CD4-positive, alpha-beta T cell treated with Interleukin-17A for 1 hour (primary cell): ENCODE data around the gene NOTO.
A peak's percentile ranks its signal among the peaks of the same experiment; 100 is the strongest.
"Not testable (repeated sequence)": the region's sequence is repeated elsewhere in the genome, so short reads cannot be mapped to it uniquely, and the experiment has no call there.

ENCODE experiments used
- DNase-seq: peaks from one replicate; pipeline ENCODE4 v3.0.0-alpha.2; 2020

NOTO gene, protein sequence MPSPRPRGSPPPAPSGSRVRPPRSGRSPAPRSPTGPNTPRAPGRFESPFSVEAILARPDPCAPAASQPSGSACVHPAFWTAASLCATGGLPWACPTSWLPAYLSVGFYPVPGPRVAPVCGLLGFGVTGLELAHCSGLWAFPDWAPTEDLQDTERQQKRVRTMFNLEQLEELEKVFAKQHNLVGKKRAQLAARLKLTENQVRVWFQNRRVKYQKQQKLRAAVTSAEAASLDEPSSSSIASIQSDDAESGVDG

DNA sequence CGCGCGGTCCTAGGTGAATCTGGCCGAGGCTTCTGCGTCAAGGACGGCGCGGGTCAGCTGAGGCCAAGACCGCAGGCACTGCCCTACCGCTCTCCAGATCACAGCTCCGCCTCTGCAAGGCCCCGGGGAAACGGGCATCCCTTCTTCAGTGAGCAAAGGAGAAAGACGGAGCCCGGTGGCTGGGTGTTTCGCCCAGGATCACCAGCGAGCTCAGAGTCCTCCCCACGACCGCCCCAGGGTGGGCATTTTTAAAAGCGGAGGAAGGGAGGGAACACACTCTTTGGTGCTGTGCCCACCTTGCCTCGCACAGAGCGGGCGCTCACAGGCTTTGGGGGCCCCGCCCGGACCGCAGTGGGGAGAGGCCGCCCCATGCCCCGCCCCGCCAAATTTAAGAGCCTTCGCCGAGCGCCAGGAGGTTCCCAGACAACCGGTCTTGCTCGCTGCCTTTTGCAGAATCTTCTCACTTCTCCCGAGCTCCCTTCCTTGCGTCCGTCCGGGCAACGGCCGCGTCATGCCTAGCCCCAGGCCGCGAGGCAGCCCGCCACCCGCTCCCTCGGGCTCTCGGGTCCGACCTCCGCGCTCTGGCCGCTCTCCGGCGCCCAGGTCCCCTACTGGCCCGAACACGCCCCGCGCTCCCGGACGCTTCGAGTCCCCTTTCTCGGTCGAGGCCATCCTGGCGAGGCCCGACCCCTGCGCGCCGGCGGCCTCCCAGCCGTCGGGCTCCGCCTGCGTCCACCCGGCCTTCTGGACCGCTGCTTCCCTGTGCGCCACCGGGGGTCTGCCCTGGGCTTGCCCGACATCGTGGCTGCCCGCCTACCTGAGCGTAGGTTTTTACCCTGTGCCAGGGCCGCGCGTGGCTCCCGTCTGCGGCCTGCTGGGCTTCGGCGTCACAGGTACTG is at the start of gene NOTO:
Gene NOTO, plus strand, starts transcription at position 419 of the 899 bp plus-strand sequence. Its CDS starts 93 bp downstream, at position 512.
- no peak for DNase-seq

DNA sequence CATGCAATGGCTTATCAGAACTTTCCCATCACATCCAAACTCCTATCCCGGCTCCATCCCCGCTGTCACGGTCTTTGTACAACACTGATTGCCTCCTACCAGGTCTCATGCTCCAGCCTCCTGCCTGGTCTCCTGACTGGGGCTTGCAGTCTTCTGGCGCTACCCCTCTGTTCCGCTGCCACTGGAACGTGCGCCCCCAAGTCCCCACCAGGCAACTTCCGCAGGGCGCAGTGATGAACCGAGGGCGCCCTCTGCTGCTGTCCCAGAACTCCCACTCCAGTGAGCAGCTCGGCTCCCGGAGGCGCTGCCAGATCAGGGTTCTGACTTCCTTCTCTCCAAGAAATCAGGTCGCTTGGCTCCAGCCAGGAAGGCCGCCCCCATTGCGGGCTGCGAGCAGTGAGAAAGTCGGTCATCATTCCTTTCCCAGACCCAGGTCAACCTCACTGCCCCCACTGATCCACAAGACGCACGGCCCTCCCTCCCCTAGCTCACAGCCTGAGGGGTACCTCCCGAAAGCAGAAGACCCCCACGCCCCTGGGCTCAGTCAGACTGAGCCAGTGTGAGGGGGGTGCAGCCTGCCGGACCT is 45.7 kb upstream of the NOTO start:
- peak; percentile 38 for DNase-seq

- DNase-seq = no peak
Measured at GRCh38 chr2:73162856-73163391, 39.5 kb upstream of the NOTO start.

DNA sequence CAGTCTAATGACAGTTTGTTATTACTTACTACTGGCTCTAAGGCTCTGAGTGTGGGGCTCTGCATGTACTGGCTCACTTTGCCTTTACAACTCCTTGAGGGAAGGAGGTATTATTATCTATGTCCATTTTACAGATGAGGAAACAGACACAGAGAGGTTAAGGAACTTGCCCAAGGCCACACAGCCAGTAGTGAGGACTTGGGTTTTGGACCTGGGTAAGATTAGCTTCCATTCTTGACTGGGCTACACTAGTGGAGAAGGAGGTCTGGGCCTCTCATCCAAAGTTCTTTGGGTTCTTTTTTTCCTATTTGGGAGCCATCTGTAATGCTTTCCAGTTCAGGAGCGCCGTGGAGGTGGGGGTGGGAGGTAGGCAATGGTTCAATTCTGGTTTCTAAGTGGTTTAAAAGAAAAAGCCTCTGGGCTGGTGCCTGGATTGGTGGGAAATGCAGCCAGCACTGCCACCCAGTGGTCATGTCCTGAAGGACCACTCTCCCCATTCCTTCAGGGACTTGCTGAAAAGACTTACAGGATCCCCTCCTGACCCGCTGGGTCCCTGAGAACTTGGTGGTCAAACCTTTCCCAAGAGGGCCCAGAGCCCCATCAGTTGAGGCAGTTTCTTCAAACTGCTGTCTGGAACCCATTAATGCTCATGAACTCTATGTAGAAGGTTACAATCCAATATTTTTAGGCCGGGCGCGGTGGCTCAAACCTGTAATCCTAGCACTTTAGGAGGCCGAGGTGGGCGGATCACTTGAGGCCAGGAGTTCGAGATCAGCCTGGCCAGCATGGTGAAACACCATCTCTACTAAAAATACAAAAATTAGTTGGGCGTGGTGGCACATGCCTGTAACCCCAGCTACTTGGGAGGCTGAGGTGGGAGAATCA is 38.6 kb upstream of the NOTO start:
- DNase-seq = peak; percentile 70

DNA sequence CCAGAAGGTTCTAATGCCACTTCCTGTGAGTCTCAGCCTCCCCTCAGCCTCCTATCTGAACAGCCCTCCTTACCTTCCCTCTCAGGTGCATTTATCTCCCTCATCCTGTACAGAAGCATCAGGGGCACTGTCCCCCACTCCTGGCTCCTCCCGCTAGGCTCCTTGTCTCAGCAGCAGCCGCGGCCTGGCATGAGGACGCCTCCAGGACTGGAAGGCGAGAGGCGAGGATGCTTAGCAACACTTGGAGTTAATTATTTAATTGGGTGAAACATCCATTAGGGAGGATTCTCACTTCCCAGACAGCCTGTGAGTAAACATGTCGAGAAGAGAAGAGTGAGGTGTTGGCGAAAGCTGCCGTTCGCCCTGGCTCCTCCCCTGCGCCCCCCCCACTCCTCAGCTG is 36.4 kb upstream of the NOTO start:
- DNase-seq = not testable (repeated sequence)

GRCh38 chr2:73166813-73167212 is 35.6 kb upstream of the NOTO start:
- DNase-seq = not testable (repeated sequence)

DNA sequence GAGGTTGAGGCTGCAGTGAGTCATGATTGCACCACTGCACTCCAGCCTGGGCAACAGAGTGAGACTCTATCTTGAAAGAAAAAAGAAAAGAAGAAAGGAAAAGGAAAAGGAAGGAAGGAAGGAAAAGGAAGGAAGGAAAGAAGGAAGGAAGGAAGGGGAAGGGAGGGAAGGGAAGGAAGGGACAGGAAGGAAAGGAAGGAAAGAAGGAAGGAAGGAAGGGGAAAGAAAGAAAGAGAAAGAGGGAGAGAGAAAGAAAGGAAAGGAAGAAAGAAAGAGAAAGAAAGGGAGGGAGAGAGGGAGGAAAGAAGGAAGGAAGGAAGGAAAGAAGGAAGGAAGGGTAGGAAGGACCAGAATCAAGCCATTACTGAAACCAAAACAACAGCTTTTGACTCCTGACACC is 34.0 kb upstream of the NOTO start:
- DNase-seq = not testable (repeated sequence)

GRCh38 chr2:73170341-73170740 is 32.0 kb upstream of the NOTO start:
- not testable (repeated sequence) for DNase-seq

GRCh38 chr2:73172963-73173362 is 29.4 kb upstream of the NOTO start:
- no peak for DNase-seq

DNA sequence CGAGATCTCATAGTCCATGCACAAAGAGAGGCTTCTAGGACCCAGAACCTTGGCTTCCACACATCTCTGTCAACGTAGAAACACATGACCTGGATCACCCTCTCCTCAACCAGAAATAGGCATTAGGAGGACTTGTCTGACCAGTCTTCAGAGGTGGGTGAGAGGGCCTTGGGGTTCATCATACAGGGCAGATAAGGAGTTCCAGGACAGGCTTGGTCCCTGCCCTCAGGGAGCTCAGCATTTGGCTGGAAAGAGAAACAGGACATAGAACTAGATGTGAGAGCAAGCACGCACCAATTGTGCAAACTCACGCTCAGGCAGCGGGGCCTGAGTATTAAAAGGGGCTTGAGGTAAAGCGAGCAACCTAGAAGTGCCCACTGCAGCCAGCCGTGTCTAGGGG is 28.6 kb upstream of the NOTO start:
- DNase-seq = no peak

- DNase-seq = no peak
Measured at GRCh38 chr2:73174244-73174643, 28.1 kb upstream of the NOTO start.

DNA sequence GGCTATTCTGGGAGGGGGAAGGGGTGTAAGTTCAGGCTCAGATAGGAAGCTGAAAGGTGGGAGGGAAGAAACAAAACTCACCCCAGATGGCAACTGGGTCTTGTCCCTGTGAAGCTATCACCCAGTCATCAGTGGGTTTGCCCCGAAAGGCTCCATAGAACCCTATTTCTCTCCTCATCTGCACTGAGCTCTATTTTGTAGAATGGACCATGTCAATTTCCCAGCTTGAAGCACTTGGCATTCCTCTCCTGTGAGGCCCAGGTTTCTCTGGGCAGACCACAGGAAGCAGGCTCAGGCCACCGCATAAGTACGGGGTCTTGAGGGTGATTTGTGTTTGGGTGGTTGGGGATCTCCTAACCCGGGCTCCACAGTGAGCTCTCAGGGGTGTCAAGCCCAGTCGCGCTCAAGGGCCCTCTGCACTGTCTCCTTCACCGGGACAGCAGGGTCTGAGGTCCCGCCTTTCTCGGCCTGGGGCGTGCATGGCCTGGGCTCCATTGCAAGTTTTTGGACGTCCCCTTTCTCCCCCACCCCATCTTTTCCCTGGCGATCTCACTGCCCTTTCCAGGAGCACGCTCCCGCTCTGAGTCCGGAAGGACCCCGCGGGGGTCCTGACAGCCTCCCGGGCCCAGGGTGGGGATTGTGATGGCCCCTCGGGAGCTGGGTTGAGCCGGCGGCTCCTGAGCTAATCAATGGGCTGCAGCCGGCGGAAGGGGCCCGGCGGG is 27.3 kb upstream of the NOTO start:
- DNase-seq = no peak

GRCh38 chr2:73175663-73176204 is 26.6 kb upstream of the NOTO start:
- DNase-seq = peak; percentile 65

DNA sequence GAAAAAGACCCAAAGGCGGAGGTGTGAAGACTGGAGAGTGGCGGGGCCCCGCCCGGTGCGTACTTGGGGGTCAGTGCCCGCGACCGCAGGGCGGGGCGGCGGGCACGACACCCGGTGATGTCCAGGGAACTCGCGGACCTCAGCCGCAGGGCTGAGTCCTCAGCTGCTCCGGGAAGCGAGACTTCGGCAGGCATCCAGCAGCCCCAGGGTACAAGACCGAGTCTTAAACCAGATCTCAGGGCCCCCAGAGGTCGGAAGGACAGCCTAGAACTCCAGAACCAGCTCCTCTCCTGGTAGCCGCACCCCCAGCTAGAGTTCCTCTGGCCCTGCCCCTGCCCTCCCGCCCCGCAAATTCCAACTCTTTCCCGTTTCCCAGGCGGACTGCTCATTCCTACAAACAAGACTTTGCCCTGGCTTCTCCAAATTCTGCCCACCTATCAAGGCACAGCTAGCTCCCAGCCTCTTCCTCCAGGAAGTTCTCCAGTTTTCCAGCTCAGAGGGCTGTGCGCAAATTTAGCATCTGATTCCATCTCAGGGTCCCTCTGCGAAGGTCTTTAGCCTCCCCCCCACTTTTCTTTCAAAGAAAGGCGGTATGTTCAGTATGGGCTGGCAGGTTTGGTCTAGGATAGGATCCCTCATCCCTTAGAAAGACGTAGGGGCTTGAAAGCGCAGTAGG is 26.0 kb upstream of the NOTO start:
- DNase-seq = peak; percentile 1

DNA sequence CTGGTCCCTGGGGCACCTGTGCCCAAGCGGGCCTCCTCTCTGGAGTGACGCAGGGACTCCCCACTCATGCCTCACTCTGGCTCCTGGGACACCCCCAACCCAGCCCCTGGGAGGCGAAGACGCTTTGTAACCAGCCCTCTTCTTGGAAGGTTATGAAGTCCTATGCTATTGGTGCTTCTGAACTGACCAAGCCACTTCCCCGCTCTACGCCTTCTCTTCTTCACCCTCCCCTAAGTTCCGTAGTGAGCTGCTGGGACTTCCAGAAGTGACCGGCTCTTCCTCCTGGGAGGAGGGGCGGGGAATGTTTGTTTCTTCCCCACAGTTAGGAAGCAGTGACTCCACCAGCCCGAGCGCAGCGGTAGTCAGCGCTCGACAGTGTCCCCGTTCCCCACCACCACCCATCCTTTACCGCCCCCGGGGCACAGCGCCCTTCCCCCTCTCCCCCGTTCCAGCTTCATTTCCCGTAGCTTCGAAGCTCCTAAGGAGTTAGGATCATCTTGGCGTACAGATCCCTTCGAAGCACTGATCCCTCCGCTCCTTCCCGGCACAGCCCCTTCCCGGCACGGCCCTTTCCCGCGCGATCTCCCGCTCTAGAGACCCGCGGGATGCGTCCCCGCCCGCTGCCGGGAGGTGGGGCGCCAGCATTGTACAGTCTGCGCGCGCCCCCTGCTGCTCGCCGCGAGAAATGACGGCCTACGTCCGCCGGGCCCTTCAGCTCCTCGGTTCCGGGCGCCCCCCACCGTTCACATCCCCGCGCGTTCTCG is 25.3 kb upstream of the NOTO start:
- DNase-seq = peak; percentile 88

GRCh38 chr2:73177645-73178255 is 24.6 kb upstream of the NOTO start:
- no peak for DNase-seq

- DNase-seq = no peak
Measured at GRCh38 chr2:73185965-73186364, 16.4 kb upstream of the NOTO start.

DNA sequence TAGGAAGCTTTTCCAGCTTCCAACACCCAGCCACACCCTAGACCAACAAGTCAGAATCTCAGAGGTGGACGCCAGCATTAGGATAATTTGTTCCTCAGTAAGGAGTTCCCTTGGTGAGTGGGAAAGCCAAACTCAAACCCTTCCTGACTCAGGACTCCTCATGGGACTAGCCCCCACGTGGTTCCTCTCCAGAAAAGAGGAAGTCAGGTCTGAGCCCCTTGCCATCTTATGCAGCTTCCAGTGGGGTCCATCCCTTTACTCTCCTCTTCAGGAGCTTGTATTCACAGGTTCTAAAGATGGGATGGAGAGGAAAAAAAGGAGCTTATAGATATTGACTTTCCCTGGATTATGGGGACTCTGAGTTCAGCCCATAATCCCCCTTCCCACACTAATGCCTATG is 14.8 kb upstream of the NOTO start:
- DNase-seq = no peak

DNA sequence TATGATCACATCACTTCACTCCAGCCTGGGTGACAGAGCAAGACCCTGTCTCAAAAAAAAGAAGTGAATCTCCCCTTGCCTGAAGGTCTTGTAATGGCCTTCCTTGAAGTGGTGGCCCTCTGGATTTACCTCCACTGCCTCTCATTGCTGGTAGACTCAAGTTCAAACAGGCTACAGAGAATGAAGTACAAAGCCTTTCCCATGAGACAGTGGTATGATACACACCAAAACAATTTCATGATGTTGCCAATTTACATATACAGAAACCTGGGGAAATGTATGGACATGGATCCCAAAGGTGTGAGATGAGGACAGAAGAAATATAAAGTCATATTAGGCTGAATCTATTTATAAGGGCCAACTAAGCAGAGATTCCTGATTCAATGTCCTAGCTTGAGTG is 4.8 kb upstream of the NOTO start:
- no peak for DNase-seq

DNA sequence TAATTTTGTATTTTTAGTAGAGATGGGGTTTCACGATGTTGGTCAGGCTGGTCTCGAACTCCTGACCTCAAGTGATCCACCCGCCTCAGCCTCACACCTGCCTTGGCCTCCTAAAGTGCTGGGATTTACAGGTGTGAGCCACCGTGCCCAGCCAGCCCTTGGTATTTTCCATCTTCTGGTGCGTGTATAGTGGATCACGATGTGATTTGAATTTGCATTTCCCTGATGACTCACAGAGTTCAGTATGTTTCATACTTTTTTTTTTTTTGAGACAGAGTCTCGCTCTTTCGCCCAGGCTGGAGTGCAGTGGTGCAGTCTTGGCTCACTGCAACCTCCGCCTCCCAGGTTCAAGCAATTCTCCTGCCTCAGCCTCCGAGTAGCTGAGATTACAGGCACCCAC is 2.1 kb upstream of the NOTO start:
- not testable (repeated sequence) for DNase-seq
